Measurements from ENCODE around the gene ZNF787. TPM values are rescaled to one million over a fixed set of nuclear protein-coding genes. Genes with fewer than 3 reads are reported as not detected.

The ZNF787 gene
- total and polyA plus RNA-seq, 2 of the 13 experiments (the other 11 are each of a cell fraction or from before 2014, with no cell fraction given): 15.1 to 42.8 TPM

DNA sequence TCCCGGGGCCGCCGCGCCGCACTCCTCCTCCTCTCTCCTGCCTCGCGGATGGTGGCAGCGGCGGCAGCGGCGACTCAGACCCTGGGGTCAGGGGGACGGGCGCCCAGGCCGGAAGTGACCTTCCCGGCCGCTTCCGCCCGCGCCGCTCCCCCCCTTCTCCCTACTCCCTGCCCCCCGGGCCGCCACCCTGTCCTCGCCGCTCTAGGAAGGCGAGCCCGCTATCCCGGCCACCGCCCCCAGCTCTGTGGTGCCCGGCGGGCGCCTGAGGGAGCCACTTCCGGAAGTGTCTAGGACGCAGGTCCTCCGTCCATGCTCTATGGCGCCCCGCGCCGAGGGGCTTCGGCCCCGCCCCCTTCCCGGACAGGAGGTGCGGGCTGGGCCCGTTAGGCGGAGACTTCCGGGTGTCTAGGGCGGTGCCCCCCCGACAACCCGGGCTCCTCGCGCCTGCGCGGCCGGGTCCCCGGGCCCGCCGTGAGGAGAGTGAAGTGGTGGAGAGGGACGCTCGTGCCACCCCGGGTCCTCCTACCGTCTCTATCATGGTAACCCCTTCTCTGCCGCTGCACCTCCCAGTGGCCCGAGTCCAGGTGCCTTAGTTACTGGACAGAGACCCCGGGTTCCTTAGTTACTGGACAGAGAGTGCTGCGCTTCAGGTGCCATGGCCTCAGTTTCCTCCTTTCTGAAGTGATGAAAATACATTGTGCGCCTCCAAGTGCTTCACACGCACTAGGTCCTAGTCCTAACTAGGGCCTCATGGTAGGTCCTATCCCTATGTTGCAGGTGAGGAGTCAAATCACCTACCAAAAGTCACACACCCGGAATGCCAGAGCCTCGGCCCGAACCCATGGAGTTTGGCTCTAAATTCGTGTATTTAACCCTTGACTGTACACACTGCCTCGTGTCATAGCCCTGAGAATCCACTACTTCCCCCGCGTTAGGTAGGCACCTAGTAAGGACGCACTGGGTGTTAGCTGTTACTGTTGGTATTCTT, at the start of gene ZNF787 (continued):
- TF ChIP-seq, protein P1, sequence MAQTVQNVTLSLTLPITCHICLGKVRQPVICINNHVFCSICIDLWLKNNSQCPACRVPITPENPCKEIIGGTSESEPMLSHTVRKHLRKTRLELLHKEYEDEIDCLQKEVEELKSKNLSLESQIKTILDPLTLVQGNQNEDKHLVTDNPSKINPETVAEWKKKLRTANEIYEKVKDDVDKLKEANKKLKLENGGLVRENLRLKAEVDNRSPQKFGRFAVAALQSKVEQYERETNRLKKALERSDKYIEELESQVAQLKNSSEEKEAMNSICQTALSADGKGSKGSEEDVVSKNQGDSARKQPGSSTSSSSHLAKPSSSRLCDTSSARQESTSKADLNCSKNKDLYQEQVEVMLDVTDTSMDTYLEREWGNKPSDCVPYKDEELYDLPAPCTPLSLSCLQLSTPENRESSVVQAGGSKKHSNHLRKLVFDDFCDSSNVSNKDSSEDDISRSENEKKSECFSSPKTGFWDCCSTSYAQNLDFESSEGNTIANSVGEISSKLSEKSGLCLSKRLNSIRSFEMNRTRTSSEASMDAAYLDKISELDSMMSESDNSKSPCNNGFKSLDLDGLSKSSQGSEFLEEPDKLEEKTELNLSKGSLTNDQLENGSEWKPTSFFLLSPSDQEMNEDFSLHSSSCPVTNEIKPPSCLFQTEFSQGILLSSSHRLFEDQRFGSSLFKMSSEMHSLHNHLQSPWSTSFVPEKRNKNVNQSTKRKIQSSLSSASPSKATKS (CRISPR knock-in tag; IDR thresholded peaks at IDR 0.05): no peak
- TF ChIP-seq ZFP1 (CRISPR knock-in tag; IDR thresholded peaks at IDR 0.05) (no peak), MEF2D (CRISPR knock-in tag; IDR thresholded peaks at IDR 0.05) (0 out of 2 replicates have a peak, but pooled peaks have one; percentile 24), ATF7 (IDR thresholded peaks at IDR 0.05) (no peak), ATF7 (CRISPR knock-in tag; IDR thresholded peaks at IDR 0.05) (peak; percentile 56; the same call in 1 of the 2 replicates), MBNL3 (CRISPR knock-in tag; conservative IDR thresholded peaks at IDR 0.05) (no peak), IKZF4 (CRISPR knock-in tag; IDR thresholded peaks at IDR 0.05; ENCODE audit: borderline replicate concordance, low read depth, not compliant biosample characterization) (no peak), ZNF772 (CRISPR knock-in tag; IDR thresholded peaks at IDR 0.05) (peak; percentile 53; the same call in 1 of the 2 replicates), GLI4 (CRISPR knock-in tag; IDR thresholded peaks at IDR 0.05; ENCODE audit: borderline replicate concordance) (no peak), ZNF3 (CRISPR knock-in tag; IDR thresholded peaks at IDR 0.05) (no peak), ZBTB42 (CRISPR knock-in tag; IDR thresholded peaks at IDR 0.05) (no peak), ARNT2 (CRISPR knock-in tag; IDR thresholded peaks at IDR 0.05; ENCODE audit: low read depth) (peak; percentile 62; the same call in 1 of the 2 replicates), ZNF546 (CRISPR knock-in tag; conservative IDR thresholded peaks at IDR 0.05) (no peak), MXD4 (CRISPR knock-in tag; IDR thresholded peaks at IDR 0.05) (peak; percentile 61; the same call in 1 of the 2 replicates), ZBTB8A (CRISPR knock-in tag; IDR thresholded peaks at IDR 0.05; ENCODE audit: borderline replicate concordance, low read depth) (no peak), PAX8 (CRISPR knock-in tag; IDR thresholded peaks at IDR 0.05; ENCODE audit: borderline replicate concordance) (peak; percentile 62; the same call in 1 of the 2 replicates), GABPA (IDR thresholded peaks at IDR 0.05; ENCODE audit: low read depth, low read length) (peak; percentile 78), GABPA (CRISPR knock-in tag; IDR thresholded peaks at IDR 0.05; ENCODE audit: low read depth) (peak; percentile 90), TEAD3 (CRISPR knock-in tag; optimal IDR thresholded peaks at IDR 0.05; ENCODE audit: borderline replicate concordance) (no peak), PAWR (CRISPR knock-in tag; IDR thresholded peaks at IDR 0.05; ENCODE audit: borderline replicate concordance) (peak; percentile 68; the same call in 1 of the 2 replicates), SMAD9 (CRISPR knock-in tag; IDR thresholded peaks at IDR 0.05) (no peak), NFIB (CRISPR knock-in tag; IDR thresholded peaks at IDR 0.05; ENCODE audit: borderline replicate concordance) (no peak), BRCA1 (CRISPR knock-in tag; IDR thresholded peaks at IDR 0.05) (no peak)
- TF ChIP-seq, protein P2, sequence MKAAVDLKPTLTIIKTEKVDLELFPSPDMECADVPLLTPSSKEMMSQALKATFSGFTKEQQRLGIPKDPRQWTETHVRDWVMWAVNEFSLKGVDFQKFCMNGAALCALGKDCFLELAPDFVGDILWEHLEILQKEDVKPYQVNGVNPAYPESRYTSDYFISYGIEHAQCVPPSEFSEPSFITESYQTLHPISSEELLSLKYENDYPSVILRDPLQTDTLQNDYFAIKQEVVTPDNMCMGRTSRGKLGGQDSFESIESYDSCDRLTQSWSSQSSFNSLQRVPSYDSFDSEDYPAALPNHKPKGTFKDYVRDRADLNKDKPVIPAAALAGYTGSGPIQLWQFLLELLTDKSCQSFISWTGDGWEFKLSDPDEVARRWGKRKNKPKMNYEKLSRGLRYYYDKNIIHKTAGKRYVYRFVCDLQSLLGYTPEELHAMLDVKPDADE (CRISPR knock-in tag; IDR thresholded peaks at IDR 0.05): no peak
- TF ChIP-seq, protein P3, sequence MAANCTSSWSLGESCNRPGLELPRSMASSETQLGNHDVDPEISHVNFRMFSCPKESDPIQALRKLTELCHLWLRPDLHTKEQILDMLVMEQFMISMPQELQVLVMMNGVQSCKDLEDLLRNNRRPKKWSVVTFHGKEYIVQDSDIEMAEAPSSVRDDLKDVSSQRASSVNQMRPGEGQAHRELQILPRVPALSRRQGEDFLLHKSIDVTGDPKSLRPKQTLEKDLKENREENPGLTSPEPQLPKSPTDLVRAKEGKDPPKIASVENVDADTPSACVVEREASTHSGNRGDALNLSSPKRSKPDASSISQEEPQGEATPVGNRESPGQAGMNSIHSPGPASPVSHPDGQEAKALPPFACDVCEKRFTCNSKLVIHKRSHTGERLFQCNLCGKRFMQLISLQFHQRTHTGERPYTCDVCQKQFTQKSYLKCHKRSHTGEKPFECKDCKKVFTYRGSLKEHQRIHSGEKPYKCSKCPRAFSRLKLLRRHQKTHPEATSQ (CRISPR knock-in tag; IDR thresholded peaks at IDR 0.05; ENCODE audit: borderline replicate concordance): no peak

All from HepG2 (cell line).